ENCODE results near the gene RPE.

The RPE gene

GRCh38 chr2:210000464-210001324 lies 1.7 kb upstream of the RPE start:
- DNase-seq (ENCODE audit: low read depth in 3 of 3), result no peak

DNA sequence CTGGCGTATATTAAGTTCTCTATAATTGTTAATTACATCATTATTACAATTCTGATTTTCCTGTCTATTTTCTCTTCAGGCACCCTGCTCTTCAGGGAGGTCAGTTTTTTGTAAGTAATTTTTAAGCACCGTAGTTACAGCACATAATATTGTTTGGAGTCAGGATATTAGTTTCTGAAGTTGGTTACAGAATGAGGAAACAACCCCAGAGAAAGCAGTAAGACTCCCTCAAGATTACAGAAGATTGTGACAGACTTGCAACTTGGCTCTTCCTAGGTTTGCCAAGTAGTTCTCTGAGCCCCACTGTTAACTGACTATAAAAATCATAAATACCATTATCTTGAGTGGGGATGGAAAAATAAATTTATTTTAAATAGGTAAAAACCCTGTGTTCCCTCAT lies 921 bp downstream of the RPE start:
- DNase-seq (ENCODE audit: low read depth in 3 of 3), result no peak

GRCh38 chr2:210004881-210005280 lies 2.4 kb downstream of the RPE start:
- DNase-seq (ENCODE audit: low read depth in 3 of 3), result no peak

DNA sequence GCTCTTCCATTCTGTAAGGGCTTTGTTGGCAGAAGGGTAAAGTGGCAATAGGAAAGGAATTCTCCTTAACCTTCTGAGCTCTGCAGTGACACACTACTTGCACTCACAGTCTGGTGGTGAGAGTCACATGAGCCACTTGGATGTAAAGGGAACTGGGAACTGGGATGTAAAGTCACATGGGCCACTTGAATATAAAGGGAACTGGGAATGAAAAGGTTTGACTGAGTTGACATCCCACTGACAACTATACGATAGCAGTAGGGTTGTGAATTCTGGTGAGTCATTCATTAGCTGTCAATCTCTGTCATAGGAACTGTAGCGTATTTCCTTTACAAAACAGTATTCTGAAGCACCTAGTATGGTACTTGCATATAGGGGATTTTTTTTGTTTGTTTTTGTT lies 5.5 kb downstream of the RPE start:
- no peak for DNase-seq (ENCODE audit: low read depth in 3 of 3)

GRCh38 chr2:210009126-210009525 lies 6.7 kb downstream of the RPE start:
- DNase-seq (ENCODE audit: low read depth in 3 of 3), result no peak

- DNase-seq (ENCODE audit: low read depth in 3 of 3), result no peak
Measured at GRCh38 chr2:210009896-210010295, 7.5 kb downstream of the RPE start.

DNA sequence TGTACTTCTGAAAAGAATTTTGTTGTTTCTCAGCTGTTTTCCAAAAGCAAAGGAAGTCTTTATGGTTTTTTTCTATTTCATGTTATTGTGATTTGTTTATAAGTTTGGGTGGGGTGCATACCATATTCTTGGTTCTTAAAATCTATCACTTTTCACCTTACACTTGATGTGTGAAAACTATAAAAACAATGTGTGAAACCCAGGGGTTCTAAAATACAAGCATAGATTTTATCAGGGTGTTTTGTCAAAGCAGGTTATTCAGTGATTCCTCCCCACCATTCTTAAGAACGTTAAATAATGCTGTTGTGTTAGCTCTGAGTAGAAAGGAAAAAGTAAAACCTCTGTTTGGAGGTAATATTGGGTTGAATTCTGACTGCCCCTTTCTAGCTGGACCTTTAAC lies 17.7 kb downstream of the RPE start:
- DNase-seq (ENCODE audit: low read depth in 3 of 3), result no peak

- DNase-seq (ENCODE audit: low read depth in 3 of 3), result no peak
Measured at GRCh38 chr2:210022824-210023223, 20.4 kb downstream of the RPE start.

- no peak for DNase-seq (ENCODE audit: low read depth in 3 of 3)
Measured at GRCh38 chr2:210027608-210028007, 25.2 kb downstream of the RPE start.

DNA sequence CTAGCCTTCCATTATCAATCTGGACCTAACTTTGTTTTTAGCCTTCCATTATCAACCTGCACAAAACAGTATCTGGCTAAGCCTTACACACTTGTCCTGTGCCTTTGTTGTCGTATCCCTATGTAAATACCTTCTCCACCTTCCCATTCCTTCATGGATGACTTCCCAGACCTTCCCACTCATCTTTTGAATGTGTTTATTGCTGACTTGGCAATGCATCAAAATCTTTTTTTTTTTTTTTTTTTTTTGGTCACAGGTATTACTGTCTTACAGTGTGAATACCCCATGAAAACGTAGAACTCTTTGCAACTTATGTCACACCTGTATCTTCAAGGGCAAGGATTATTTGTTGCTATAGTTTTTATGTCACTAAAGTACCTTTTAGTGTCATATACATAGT lies 25.7 kb downstream of the RPE start:
- DNase-seq (ENCODE audit: low read depth in 3 of 3), result no peak

- DNase-seq (ENCODE audit: low read depth in 3 of 3), result no peak
Measured at GRCh38 chr2:210034087-210034683, 31.7 kb downstream of the RPE start.

GRCh38 chr2:210035679-210036078 lies 33.2 kb downstream of the RPE start:
- DNase-seq (ENCODE audit: low read depth in 3 of 3), result no peak

GRCh38 chr2:210038078-210038477 lies 35.6 kb downstream of the RPE start:
- no peak for DNase-seq (ENCODE audit: low read depth in 3 of 3)

GRCh38 chr2:210046851-210047500 lies 44.5 kb downstream of the RPE start:
- DNase-seq (ENCODE audit: low read depth in 3 of 3), result no peak

- DNase-seq (ENCODE audit: low read depth in 3 of 3), result no peak
Measured at GRCh38 chr2:210049831-210050230, 47.4 kb downstream of the RPE start.

- DNase-seq (ENCODE audit: low read depth in 3 of 3), result no peak
Measured at GRCh38 chr2:210050885-210051284, 48.4 kb downstream of the RPE start.

- no peak for DNase-seq (ENCODE audit: low read depth in 3 of 3)
Measured at GRCh38 chr2:210054696-210055095, 52.3 kb downstream of the RPE start.

- DNase-seq (ENCODE audit: low read depth in 3 of 3), result no peak
Measured at GRCh38 chr2:210055825-210056224, 53.4 kb downstream of the RPE start.

DNA sequence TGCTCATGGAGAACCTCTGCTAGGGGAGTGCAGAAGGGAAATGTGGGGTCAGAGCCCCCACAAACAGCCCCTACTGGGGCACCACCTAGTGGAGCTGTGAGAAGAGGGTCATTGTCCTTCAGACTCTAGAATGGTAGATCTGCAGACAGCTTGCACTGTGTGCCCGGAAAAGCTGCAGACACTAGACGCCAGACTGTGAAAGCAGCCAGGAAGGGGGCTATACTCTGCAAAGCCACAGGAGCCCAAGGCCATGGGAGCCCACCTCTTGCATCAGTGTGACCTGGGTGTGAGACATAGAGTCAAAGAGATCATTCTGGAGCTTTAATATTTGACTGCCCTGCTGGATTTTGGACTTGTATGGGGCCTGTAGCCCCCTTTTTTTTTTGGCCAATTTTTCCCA lies 60.9 kb downstream of the RPE start:
- no peak for DNase-seq (ENCODE audit: low read depth in 3 of 3)
